Common myeloid progenitor, CD34-positive (primary cell): Measurements from ENCODE around the gene HDAC8.
"Not testable (repeated sequence)": the region's sequence is repeated elsewhere in the genome, so short reads cannot be mapped to it uniquely, and the experiment has no call there.

Experiments used
- CTCF ChIA-PET: fragments of 350-600 bp; sonication (Branson Sonifier 250); formaldehyde crosslinking; loops from one replicate; lab custom pipeline; 2021; ENCODE audit warnings: antibody characterized with exemption; lab: Charles Lee
- POLR2A ChIA-PET: fragments of 350-600 bp; sonication (Branson Sonifier 250); formaldehyde crosslinking; loops from one replicate; lab custom pipeline; 2021; ENCODE audit warnings: antibody characterized with exemption; lab: Charles Lee
- DNase-seq, 3 donors: peaks; one replicate each; pipeline versions ENCODE4 v3.0.0 to v3.0.0-alpha.2; 2013
- H3K27ac ChIP-seq, 2 experiments: 1 replicate in 1 of 2; 2 replicates in 1 of 2; pipeline ENCODE4 v1.7.0; 2013; ENCODE audit warnings: inconsistent platforms in 2 of 2, low read length in 2 of 2, mild to moderate bottlenecking in 2 of 2, low read depth in 1 of 2, moderate library complexity in 1 of 2; ENCODE audit not compliant: severe bottlenecking in 2 of 2, insufficient read depth in 1 of 2, poor library complexity in 1 of 2
- H3K27me3 ChIP-seq, 5 experiments: replicated peaks in 2 of 5; 1 replicate in 3 of 5; 2 replicates in 2 of 5; pipeline versions ENCODE4 v1.6.1 to v1.7.0; 2013; ENCODE audit warnings: low read length in 4 of 5, mild to moderate bottlenecking in 2 of 5, moderate library complexity in 2 of 5, inconsistent platforms in 1 of 5; ENCODE audit not compliant: insufficient read depth in 5 of 5, control insufficient read depth in 4 of 5
- H3K36me3 ChIP-seq, 4 experiments: 1 replicate in 2 of 4; 2 replicates in 2 of 4; pipeline versions ENCODE4 v1.6.1 to v1.7.0; 2013; ENCODE audit warnings: low read length in 3 of 4, control low read depth in 1 of 4, mild to moderate bottlenecking in 1 of 4; ENCODE audit not compliant: control insufficient read depth in 4 of 4, insufficient read depth in 4 of 4
- H3K4me1 ChIP-seq, 4 experiments: 1 replicate in 3 of 4; 2 replicates in 1 of 4; pipeline versions ENCODE4 v1.6.1 to v1.7.1; 2013; ENCODE audit warnings: low read length in 3 of 4, mild to moderate bottlenecking in 3 of 4, control low read depth in 1 of 4, inconsistent platforms in 1 of 4, moderate library complexity in 1 of 4; ENCODE audit not compliant: control insufficient read depth in 4 of 4, insufficient read depth in 4 of 4; ENCODE audit errors: control extremely low read depth in 1 of 4
- H3K4me3 ChIP-seq, 7 experiments: 1 replicate in 4 of 7; 2 replicates in 3 of 7; pipeline versions ENCODE4 v1.5.1 to v1.7.0; 2013; ENCODE audit warnings: mild to moderate bottlenecking in 7 of 7, low read length in 6 of 7, moderate library complexity in 6 of 7, inconsistent platforms in 2 of 7, low read depth in 2 of 7, control low read depth in 1 of 7; ENCODE audit not compliant: insufficient read depth in 4 of 7, control insufficient read depth in 1 of 7; ENCODE audit errors: extremely low read depth in 1 of 7
- H3K9me3 ChIP-seq, 5 experiments: 1 replicate in 4 of 5; 2 replicates in 1 of 5; pipeline versions ENCODE4 v1.6.1 to v1.7.1; 2013; ENCODE audit warnings: low read length in 4 of 5, mild to moderate bottlenecking in 2 of 5, inconsistent platforms in 1 of 5, low read depth in 1 of 5, moderate library complexity in 1 of 5; ENCODE audit not compliant: control insufficient read depth in 4 of 5, insufficient read depth in 2 of 5; ENCODE audit errors: control extremely low read depth in 1 of 5
- WGBS: methylation state at CpG from one replicate; pipeline ENCODE4 v1.1.5; 2013; ENCODE audit not compliant: insufficient coverage; 5-methylcytosine and 5-hydroxymethylcytosine counted together

The HDAC8 gene

DNA sequence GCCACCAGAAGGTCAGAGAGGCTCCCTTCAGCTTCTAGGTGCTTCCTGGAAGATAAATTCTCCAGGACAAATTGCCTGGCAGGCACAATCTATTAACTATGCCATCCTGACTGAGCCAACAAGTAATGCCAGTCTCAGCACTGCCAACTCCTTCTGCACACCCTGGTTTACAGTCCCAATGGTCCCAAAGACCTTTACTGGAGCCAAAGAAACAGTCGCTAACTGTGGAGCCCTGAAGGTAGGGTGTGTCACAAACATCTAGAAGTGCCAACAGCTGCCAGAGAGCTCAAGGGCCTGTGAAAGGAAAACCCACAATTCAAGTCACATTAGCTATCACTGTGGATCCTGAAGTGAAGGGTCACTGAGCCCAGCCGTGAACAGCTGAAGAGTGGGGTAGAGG, 232.0 kb downstream of the HDAC8 start:
- ChIA-PET POLR2A (no interaction called here), CTCF (no interaction called here)
- H3K36me3 ChIP-seq = peaks cover 0 to 2% (median 0%) of the 10 kb centered on the region in 4 experiments
- no peak overlapping the region for H3K27ac ChIP-seq
- no peaks in the 10 kb centered on the region for H3K4me1 ChIP-seq
- 71% methylated on average over 1 of the region's 2 CpGs for WGBS
- no peaks in the 10 kb centered on the region for H3K9me3 ChIP-seq
- no peak for DNase-seq
- H3K4me3 ChIP-seq = no peak overlapping the region
- H3K27me3 ChIP-seq = no peaks in the 10 kb centered on the region

DNA sequence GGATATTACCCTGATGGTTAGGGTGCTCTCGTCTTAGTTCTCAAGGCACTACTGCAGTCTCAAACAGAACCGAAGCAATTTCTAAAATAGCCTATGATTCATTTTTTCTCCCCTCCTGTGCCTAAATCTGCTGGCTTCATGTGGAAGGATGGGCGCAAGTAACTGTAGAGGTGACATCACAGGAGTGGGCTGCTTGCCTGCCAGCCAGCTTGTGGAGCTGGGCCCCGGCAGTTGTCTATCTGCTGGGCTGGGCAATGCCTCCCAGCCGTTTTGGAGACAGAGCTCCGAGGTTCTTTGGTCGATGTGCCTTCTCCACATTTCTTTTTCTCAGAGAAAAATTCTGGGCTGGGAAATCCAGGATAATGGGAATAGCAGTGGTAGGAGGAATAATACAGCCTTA, 232.6 kb downstream of the HDAC8 start:
- 93% methylated on average over 5 of the region's 7 CpGs for WGBS
- ChIA-PET POLR2A (no interaction called here), CTCF (no interaction called here)

GRCh38 chrX:72330131-72330530, 242.5 kb downstream of the HDAC8 start:
- WGBS = 96% methylated on average over 2 of the region's 3 CpGs
- H3K27me3 ChIP-seq = peaks cover 0 to 17% (median 0%) of the 10 kb centered on the region in 5 experiments
- no peak overlapping the region for H3K4me3 ChIP-seq
- ChIA-PET CTCF (interaction anchor here (1.2 kb wide), 1 partner anchor 12 kb away, joined by 3 read pairs; no protein-coding TSS in a partner anchor), POLR2A (no interaction called here)
- peaks cover 0 to 3% (median 0%) of the 10 kb centered on the region in 4 experiments for H3K36me3 ChIP-seq
- H3K27ac ChIP-seq = no peak overlapping the region
- H3K9me3 ChIP-seq = peaks cover 0 to 2% (median 0%) of the 10 kb centered on the region in 5 experiments
- DNase-seq = no peak
- H3K4me1 ChIP-seq = no peaks in the 10 kb centered on the region

More for the DNA sequence above, 232.6 kb downstream of the HDAC8 start:
- H3K9me3 ChIP-seq = no peaks in the 10 kb centered on the region
- no peak overlapping the region for H3K27ac ChIP-seq
- no peak for DNase-seq
- H3K4me1 ChIP-seq = no peaks in the 10 kb centered on the region
- H3K27me3 ChIP-seq = no peaks in the 10 kb centered on the region
- H3K36me3 ChIP-seq = peaks cover 0 to 2% (median 0%) of the 10 kb centered on the region in 4 experiments
- H3K4me3 ChIP-seq = no peak overlapping the region

- Histone ChIP-seq H3K27me3 (peaks cover 0 to 14% (median 0%) of the 10 kb centered on the region in 5 experiments), H3K4me1 (no peaks in the 10 kb centered on the region), H3K9me3 (peaks cover 0 to 2% (median 0%) of the 10 kb centered on the region in 5 experiments), H3K36me3 (no peaks in the 10 kb centered on the region), H3K27ac (no peak overlapping the region), H3K4me3 (no peak overlapping the region)
- WGBS = 83% methylated on average over 5 of the region's 8 CpGs
- CTCF ChIA-PET = no interaction called here
- POLR2A ChIA-PET = no interaction called here
- DNase-seq = no peak
Measured at GRCh38 chrX:72326605-72327300, 245.9 kb downstream of the HDAC8 start.

- H3K27ac ChIP-seq, H3K4me1 ChIP-seq, H3K36me3 ChIP-seq, H3K9me3 ChIP-seq, H3K4me3 ChIP-seq, DNase-seq, CTCF ChIA-PET: not testable (repeated sequence)
- WGBS = 96% methylated on average over 4 of the region's 8 CpGs
- H3K27me3 ChIP-seq = peaks cover 0 to 27% (median 0%) of the 10 kb centered on the region in 5 experiments
- POLR2A ChIA-PET = interaction anchor here (0.7 kb wide), 1 partner anchor 266 kb away, joined by 3 read pairs; no protein-coding TSS in a partner anchor
Measured at GRCh38 chrX:72319651-72320050, 253.0 kb downstream of the HDAC8 start.

GRCh38 chrX:72317139-72317538, 255.5 kb downstream of the HDAC8 start:
- POLR2A ChIA-PET = no interaction called here
- CTCF ChIA-PET = interaction anchor here (0.7 kb wide), 1 partner anchor 17 kb away, joined by 3 read pairs; no protein-coding TSS in a partner anchor
- 88% methylated on average over 3 of the region's 4 CpGs for WGBS

GRCh38 chrX:72316408-72317110, 256.1 kb downstream of the HDAC8 start:
- Histone ChIP-seq H3K27me3 (peaks cover 0 to 57% (median under 1%) of the 10 kb centered on the region in 5 experiments), H3K4me3 (no peak overlapping the region), H3K36me3 (no peaks in the 10 kb centered on the region), H3K9me3 (no peaks in the 10 kb centered on the region), H3K27ac (no peak overlapping the region), H3K4me1 (no peaks in the 10 kb centered on the region)
- ChIA-PET CTCF (interaction anchor here (0.7 kb wide), 1 partner anchor 16 kb away, joined by 3 read pairs; no protein-coding TSS in a partner anchor), POLR2A (no interaction called here)
- WGBS = 56% methylated on average over 12 of the region's 12 CpGs
- no peak for DNase-seq

More at GRCh38 chrX:72317139-72317538, 255.5 kb downstream of the HDAC8 start:
- Histone ChIP-seq H3K36me3 (no peaks in the 10 kb centered on the region), H3K4me3 (no peak overlapping the region), H3K9me3 (no peaks in the 10 kb centered on the region), H3K4me1 (no peaks in the 10 kb centered on the region), H3K27ac (no peak overlapping the region), H3K27me3 (peaks cover 0 to 52% (median 0%) of the 10 kb centered on the region in 5 experiments)
- DNase-seq = no peak
